Activated CD8-positive, alpha-beta memory T cell treated with anti-CD3 and anti-CD28 coated beads, Interleukin-2, amount 50 U/mL, for 4 hours (primary cell): Measurements from ENCODE around the gene ZBTB16.
"Not testable (repeated sequence)": the region's sequence is repeated elsewhere in the genome, so short reads cannot be mapped to it uniquely, and the experiment has no call there.

Experiments
- DNase-seq: peaks from one replicate; pipeline ENCODE4 v3.0.0-alpha.2; 2020

The ZBTB16 gene

DNA sequence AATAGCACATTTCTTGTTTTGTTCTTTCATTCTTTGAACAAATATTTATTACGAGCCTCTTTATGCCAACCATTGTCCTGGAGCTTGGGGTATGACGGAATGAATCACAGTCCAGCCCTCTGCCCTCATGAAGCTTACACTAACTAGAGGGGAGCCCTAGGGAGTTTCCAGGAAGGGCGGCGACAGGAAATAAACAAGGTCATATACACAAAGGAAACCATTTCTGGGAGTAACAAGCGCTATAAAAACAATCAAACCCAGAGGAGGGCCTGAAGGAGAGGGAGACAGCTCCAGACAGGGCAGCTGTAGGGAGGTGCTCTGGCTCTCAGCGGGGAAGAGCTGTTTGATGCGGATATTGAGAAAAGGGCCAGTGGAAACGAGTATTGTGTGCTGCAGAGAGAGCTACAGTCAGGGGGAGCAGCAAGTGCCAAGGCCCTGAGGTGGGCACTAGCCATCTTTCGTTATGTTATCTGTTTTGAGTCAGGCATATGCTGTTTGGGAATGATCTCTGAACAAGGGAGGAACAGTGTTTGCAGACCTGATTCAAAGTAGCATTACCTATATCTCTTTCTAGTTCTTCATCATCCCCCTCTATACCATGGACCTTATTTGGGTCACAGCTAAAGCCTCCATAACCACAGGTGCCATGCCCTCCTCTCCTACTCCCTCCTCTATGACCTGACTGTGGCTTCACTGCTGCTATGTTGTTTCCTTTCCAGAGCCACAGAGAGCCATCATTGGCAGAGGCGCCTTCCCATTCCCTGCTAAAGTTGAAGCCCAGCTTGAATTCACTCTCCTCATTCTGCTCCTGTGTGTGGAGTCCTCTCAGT lies 15.3 kb upstream of the ZBTB16 start:
- no peak for DNase-seq

DNA sequence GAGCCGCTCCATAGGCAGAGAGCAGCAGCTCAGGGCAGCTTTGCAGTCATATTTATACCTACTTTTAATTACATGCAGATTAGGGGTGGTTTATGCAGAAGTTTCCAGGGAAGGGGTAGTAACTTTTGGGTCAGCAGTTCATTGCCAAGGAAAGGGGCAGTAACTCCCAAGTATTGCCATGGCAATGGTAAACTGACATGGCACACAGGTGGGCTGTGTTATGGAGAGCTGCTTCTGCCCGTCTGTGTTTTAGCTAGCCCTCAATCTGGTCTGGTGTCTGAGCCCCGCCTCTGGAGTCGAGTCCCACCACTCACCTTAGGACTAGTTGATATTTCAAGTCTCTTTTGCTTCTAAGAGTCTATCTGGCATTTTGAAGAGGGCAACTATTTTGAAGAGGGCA lies 12.2 kb upstream of the ZBTB16 start:
- DNase-seq, result no peak

DNA sequence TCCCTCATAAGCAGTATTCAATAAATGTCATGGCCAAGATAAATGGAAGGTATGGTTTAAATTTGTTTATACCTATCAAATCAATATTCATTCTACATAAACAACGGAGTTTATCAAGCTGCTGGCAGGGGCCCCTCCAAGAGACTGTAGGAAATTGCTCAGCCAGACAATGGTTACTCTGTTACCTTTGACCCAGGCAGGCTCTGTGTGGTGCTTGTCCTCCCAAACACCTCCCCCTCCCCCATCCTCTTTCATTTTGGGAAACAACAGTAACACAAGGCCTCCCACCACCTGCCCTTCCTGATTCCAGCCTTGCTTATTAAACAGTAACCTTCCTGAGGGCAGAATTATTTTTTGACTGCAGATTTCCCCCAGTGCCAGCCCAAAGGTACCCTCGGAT lies 10.5 kb upstream of the ZBTB16 start:
- DNase-seq, result no peak

DNA sequence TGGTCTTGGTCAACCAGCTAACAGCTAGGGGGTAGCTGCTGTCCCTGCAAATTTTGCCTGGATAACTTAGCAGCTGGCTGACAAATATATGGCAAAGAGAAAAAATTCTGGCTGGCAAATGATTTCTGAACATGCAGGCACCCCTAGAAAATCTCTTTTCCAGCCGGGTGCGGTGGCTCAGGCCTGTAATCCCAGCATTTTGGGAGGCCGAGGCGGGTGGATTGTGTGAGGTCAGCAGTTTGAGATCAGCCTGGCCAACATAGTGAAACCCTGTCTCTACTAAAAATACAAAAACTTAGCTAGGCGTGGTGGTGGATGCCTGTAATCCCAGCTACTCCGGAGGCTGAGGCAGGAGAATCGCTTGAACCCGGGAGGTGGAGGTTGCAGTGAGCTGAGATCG lies 9.7 kb upstream of the ZBTB16 start:
- DNase-seq, result not testable (repeated sequence)

DNA sequence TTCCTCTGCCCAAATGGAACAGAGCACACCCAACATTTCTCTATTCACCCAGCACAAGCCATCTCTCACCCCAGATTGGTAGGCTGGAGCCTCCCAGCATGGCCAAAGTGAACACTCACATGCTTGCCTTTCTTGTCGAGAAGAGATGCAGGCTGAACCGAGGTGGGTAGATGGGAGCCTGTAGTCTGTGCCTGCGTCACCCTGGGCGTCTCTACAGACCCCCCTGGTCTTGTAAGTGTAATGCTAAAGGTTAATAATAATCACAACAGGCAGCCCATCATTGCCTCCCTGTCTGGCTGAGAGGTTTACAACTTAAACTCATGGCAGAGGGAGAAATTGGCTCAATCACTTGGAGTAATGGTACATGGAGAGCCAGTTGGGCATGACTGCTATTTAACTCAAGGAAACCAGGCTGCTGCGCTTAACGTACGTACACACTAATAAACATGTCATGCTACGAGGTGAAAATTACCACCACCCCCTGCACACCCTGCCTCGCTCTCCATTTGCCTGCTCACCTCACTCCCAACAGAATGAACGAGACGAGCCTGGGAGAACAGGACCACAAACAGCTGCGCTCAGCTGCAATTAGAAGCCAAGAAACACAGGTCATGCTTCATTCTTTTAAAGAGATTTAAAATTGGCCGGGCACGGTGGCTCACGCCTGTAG lies 9.1 kb upstream of the ZBTB16 start:
- no peak for DNase-seq

DNA sequence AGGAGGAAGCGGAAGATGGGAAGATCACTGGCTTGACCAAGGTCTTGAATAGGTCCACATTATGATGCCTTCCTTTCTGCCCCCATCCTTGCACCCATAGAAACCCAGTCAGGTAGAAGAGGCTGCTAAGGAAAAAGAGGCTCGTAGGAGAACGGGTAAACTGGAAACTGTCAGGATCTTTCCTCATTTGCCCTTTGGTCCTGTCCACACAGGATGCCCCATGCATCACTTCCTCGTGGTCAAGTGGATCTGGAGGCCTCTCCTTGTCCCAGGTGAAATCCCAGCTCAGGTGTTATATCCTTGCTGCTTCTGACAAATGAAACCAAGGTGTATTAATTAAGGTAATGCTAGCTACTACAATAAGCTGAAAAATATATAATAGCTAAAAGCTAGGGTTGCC lies 8.0 kb upstream of the ZBTB16 start:
- no peak for DNase-seq

DNA sequence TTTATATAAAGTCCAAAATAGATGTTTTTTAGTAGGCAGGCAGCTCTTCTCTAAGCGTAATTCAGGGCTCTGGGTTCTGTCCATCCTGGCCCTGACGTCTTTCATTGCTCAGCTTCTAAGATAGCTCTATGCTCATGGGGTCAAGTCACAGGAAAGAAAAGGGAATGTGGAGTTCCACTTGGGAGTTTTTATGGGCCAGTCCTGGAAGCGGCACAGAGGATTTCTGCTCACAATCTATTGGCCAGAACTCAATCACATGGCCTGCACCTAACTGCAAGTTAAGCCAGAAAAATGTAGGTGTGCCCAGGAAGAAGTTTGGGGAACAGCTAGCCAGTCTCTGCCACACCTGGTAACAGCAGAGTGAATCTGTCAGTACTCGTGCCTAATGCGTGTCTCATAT lies 7.4 kb upstream of the ZBTB16 start:
- no peak for DNase-seq

DNA sequence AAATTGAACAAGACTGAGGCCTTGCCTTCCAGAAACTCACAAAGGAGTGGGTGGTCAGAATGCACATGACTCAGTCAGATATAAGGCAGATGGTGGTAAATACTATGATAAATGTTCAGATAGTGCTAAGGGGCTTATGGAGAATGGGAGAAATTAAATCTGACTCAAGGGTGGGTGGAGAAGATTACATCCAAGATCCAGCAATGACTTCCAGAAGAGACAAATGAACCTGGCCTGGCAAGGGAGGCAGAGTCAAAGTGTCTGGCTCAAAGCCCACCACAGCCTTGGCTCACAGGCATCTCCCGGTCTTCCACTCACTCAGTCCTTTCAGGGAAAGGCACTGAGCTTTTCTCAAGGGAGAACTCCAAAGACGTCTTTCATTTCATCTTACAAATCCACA lies 6.1 kb upstream of the ZBTB16 start:
- no peak for DNase-seq

DNA sequence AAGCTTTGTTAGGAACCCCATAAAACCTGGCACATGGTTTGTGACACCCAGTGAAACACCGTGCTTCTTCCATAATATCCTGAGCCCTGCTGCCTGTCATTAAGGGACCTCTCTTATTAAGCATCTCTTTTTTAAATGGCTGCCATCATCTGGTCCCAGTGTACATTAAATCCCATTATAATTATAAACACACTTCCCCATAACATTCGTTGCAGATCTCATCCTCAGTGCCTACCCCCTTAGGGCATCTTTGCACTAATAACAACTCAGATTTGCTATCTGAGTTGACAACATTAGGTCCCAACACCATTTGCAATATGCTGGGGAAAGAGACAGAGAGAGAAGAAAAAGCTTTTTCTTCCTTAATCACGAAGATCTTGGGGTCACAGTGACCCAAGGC lies 4.7 kb upstream of the ZBTB16 start:
- DNase-seq, result no peak

DNA sequence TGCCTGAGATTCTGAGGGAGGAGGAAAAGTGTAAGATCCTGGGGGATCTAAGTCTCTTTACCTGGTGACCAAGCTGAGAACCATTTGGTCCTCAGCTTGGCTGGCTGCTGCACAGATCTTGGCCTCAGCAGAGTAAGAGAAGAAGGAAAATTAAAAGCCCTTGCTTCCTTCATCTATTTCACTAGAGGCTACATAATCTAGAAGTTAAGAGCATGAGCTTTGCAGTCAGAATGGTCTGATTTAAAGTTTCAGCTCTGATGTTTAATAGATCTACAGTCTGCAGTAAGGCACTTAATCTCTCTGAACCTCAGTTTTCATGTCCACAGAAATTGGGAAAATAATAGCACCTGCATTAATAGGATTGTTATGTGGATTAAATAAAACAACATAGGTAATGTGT lies 3.1 kb upstream of the ZBTB16 start:
- DNase-seq, result no peak

DNA sequence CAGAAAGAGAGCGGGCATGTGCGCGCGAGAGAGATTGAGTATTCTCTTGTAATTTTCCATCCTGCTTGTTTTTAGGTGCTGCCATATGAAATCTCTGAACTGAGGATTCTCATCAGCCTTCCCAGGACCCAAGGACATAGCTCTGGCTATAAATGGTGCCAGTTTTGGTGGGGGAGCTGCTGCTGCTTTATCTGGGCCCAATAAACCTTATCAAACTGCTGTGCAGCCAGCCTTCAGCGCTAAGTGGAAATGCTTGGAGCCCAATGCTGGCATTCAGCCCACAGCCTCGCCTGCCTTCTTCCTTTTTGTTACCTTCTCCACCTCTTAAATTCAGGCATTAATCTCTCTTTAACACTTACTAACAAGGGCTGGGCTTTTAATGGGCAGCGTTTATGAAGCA lies 2.4 kb upstream of the ZBTB16 start:
- DNase-seq, result no peak

DNA sequence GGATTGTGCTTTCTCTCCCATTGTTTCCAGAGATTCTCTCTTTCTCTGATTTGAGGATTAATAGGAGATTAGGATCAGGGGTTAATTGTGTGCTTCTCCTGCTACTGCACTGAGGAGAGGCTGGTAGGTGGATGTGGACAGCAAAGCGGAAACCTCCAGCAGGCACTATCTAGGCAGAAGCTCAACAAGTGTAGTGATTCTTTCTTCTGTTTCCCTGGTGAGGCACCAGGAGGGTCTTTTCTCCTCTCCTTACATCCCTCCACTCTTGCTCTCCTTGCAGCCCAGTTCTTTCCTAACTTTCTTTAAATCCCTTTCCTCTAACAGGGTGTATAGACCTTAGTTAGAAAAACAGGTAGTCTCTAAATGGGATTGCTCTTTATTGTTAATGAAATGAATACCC lies 1.9 kb upstream of the ZBTB16 start:
- no peak for DNase-seq

DNA sequence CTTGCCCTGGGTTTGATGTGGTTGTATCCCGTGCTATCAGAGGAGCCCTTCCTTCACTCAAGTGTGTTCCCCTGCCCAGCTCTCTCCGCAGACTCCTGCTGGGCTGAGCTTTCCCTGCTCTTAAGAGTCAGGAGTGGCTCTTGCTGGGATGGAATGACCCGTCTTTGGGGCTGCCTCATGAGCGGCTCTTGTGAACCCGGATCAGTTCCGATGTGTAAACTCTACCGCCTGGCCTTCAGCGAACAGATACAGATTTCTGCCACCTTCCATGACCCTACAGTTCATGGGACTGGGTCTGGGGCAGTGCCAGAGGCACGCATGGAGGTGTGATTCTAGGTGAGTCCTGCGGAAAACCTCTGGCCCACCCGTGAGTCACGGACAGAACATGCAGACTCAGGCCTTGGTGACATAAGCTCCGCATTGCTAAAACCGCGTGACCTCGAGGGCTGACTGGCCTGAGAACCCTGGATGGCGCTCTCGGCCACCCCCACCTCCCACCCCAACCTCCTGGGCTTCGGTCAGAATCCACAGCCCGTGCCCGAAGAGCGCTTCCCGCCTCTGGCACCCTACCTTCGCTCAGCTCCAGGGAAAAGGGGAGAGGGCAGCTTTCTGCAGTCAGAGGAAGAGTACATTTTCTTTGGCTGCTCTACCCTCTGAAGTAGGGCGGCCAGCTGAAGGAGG lies 1.3 kb upstream of the ZBTB16 start:
- no peak for DNase-seq

DNA sequence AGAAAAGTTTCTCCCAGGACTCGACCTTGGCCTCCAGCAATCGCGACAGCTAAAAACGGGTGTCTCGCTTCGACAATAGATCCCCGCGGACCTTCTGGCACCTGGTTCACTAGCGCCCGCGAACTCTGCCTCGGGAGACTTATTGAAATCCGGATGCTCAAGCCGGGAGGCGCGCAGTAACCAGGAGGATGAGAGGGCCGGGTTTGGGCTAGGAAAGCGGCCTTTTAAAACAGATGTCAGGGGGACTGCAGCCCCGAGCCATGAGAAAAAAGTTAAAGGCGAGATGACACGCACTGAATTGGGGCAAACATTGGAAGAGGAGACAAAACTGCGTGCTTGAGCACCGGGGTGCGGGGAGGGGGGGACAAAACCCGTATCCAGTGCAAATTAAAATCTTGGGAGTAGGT lies 637 bp upstream of the ZBTB16 start:
- DNase-seq, result no peak

DNA sequence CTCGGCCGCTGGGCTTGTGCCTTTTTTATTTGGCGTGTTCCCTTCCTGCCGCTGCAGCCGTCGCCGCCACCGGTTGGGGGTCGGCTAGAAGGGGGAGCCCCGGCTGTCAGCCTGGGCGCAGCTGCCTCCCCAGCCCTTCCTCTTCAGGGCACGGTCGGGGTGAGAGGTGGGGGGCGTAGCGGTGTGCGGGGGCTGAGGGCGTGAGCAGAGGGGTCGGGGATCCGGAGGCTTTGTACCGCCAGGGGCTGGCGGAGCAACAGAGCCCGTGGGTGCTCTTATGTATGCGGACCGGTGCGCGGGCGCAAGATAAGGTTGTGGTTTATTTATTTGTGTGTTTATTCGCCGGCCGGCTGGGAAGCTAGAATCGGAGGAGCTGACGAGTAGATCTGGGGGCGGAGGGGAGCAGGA lies 477 bp downstream of the ZBTB16 start:
- DNase-seq, result peak; percentile 33

DNA sequence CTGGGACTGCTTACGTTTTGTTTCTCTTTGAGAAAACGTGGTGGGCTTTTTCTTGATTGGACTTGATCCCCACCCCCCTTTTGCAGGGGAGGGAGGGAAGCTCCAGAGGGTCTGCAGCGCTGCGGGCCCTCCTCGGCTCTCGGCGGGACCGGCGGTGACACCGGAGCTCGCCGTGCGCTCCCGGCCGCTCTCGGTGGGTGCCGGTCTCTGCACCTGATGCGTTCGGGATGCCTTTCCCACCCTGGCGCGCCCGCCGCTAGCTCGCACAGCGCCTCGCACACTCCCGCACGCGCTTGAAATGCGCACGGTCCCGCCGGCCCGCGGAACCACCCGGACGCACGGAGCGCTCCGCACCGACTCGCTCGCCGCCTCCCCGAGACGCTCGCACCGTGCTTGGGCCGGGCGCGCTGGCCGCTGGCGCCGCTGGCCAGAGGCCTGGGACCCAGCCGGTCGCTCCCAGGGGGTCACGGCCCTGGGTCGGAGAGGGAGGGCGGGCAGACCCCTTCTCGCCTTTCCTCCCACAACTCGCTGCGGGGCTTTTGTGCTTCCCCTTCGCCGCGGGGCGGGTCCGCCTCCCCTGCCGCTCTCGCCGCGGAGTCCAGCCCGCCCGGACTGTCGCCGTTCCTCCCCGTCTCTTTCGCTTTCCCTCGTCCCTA lies 1.0 kb downstream of the ZBTB16 start:
- peak; percentile 27 for DNase-seq

DNA sequence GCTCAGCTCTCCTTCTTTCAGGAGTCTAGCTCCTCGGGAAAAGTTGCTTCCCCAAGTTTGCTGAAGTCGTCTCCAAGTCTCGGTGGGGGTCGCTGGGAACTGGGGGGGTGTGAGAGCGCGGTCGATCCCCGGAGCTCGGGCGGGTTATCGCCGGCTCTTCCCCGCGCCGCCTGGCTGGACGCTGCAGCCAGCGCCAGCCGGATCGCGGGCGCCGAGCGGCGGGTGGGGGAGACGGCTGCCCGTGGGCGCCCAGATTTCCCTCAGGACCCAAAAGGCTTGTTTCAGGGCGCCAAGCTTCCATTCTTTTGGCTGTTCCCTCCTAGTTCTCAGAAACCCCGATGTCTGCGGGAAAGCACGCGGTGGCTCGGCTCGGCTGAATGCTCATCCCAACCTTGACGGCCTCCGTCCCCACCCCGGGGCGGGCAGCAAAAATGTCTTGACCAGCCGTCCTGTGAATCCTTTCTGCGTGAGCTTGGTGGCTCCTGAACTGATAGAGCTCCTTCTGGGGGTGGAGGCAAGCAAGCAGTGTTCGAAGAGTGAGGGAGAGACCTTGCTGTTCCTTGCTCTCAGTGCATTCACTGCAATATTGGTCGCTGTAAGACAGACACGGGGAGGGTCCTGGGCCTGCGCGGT lies 1.7 kb downstream of the ZBTB16 start:
- no peak for DNase-seq

DNA sequence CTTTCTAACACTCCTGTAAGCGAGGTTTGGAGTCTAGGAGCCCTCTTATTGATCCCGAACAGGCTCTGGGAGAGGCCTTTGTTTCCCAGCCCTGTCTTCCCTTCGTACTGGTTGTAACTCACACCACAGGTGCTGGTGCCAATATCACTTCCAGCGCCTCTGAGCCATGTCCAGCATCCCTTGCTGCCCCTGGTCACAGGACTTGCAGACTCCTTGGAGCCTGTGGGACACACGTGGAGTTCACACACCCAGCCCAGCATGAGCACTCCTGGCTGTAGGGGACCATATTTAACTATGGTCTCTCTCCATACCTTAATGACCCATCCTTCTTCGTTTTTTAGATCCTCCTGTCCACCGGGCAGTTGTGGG lies 2.2 kb downstream of the ZBTB16 start:
- no peak for DNase-seq

DNA sequence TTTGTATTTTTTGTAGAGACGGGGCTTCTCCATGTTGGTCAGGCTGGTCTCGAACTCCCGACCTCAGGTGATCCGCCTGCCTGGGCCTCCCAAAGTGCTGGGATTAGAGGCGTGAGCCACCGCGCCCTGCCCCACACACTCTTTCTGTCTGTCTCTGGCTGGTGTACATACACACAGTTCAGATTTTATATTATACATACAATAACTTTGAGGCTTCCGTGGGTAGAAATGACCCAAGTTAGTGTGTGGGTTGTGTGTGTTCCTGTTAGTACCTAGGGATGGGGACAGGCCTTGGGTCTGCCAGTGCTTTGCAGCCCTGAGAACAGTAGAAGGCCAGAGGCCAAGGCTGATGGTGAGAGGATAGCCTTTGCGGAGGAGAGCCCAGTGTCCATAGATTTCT lies 2.8 kb downstream of the ZBTB16 start:
- DNase-seq, result no peak

DNA sequence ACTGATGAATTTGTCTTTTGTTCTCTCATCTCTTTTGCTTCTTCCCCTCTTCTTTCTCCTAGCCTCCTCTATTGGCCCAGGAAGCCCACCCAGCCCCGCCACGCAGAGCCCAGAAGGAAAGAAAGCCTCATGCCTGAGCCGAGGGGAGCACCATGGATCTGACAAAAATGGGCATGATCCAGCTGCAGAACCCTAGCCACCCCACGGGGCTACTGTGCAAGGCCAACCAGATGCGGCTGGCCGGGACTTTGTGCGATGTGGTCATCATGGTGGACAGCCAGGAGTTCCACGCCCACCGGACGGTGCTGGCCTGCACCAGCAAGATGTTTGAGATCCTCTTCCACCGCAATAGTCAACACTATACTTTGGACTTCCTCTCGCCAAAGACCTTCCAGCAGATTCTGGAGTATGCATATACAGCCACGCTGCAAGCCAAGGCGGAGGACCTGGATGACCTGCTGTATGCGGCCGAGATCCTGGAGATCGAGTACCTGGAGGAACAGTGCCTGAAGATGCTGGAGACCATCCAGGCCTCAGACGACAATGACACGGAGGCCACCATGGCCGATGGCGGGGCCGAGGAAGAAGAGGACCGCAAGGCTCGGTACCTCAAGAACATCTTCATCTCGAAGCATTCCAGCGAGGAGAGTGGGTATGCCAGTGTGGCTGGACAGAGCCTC lies 3.8 kb downstream of the ZBTB16 start:
- DNase-seq, result no peak

DNA sequence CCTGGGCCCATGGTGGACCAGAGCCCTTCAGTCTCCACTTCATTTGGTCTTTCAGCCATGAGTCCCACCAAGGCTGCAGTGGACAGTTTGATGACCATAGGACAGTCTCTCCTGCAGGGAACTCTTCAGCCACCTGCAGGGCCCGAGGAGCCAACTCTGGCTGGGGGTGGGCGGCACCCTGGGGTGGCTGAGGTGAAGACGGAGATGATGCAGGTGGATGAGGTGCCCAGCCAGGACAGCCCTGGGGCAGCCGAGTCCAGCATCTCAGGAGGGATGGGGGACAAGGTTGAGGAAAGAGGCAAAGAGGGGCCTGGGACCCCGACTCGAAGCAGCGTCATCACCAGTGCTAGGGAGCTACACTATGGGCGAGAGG lies 4.3 kb downstream of the ZBTB16 start:
- DNase-seq, result no peak

DNA sequence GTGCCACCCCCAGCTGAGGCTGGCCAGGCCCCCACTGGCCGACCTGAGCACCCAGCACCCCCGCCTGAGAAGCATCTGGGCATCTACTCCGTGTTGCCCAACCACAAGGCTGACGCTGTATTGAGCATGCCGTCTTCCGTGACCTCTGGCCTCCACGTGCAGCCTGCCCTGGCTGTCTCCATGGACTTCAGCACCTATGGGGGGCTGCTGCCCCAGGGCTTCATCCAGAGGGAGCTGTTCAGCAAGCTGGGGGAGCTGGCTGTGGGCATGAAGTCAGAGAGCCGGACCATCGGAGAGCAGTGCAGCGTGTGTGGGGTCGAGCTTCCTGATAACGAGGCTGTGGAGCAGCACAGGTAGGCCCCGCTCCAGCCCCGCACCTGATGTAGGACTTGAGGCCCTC lies 4.7 kb downstream of the ZBTB16 start:
- DNase-seq, result no peak

DNA sequence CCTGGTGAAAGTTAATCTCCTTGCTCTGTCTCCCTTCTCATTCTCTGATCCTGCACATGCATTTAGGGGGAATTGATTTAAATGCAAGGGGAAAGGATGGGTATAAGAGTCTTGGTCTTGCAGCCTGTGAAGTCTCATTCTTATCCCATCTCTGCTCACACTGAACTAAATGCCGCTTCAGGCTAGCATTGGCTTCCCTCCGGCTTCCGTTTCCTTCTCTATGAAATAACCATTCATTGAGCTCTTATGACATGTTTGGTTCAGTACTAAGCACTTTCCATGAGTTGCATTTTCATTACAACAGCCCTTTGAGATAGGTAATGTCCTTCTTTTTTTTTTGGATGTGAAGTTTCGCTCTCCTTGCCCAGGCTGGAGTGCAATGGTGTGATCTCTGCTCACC lies 5.6 kb downstream of the ZBTB16 start:
- DNase-seq, result no peak
